ENCODE measurements around the gene L3MBTL2. TPM values are rescaled to one million over a fixed set of nuclear protein-coding genes. Genes with fewer than 3 reads are reported as not detected.

The L3MBTL2 gene
- total RNA-seq, 1 experiment from 2014 or later = 25.6 TPM

DNA sequence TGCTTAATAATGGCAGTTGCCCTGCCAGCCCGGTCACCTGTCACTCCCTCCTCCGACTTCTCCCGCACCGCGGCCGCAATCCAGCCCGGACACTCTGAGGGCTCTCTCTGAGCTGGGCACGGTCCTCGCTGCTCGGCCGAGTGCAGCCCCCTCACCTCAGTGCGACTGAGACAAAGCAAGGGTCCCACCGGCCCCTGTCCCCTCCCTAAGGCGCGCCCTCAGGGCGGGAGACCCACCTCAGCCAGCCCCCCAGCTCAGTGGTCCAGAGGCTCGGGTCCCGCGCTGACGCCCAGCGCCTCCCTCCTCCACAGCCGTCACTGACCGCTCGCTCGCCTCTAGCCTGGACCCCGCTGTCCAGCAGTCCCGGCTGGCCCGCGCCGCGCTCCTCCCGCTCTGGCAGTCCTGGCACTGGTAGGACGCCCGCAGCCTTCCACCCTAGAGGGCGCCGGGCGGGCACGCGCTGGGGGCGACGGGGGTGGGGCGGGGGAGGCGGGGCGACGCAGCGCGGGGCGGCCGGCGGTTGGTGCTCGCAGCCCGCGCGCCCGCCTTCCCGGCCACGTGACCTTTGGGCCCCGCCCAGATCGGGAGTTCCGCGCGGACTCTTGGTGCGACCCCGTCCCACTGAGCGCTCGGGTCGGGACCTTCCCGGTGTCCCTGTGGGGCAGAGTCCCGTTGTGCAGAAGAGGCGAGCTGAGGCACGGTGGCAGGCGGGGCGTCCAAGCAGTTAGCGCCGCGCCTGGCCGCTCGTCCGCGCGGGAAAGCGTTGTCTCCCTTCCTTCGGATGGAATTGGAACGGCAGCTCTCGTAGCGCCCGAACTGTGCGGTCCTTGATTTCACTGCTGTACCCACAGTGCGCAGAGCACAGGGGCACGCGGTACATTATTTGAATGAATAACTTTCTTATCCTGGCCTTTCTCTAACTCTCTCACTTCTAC is 7.8 kb upstream of the L3MBTL2 start:
- peak overlapping the region; percentile 81 for H3K4me3 Mint-ChIP-seq
- ATAC-seq (peak; percentile 90), DNase-seq (ENCODE audit: low spot score) (peak; percentile 86)
- no peaks in the 10 kb centered on the region for H3K36me3 Mint-ChIP-seq
- TF ChIP-seq, protein P1, sequence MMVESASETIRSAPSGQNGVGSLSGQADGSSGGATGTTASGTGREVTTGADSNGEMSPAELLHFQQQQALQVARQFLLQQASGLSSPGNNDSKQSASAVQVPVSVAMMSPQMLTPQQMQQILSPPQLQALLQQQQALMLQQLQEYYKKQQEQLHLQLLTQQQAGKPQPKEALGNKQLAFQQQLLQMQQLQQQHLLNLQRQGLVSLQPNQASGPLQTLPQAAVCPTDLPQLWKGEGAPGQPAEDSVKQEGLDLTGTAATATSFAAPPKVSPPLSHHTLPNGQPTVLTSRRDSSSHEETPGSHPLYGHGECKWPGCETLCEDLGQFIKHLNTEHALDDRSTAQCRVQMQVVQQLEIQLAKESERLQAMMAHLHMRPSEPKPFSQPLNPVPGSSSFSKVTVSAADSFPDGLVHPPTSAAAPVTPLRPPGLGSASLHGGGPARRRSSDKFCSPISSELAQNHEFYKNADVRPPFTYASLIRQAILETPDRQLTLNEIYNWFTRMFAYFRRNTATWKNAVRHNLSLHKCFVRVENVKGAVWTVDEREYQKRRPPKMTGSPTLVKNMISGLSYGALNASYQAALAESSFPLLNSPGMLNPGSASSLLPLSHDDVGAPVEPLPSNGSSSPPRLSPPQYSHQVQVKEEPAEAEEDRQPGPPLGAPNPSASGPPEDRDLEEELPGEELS (CRISPR knock-in tag; IDR thresholded peaks at IDR 0.05) = 0 out of 2 replicates have a peak, but pooled peaks have one; percentile 24
- TF ChIP-seq ATF1 (CRISPR knock-in tag; IDR thresholded peaks at IDR 0.05) = peak; percentile 61; the same call in 1 of the 2 replicates
- TF ChIP-seq ZNF671 (CRISPR knock-in tag; IDR thresholded peaks at IDR 0.05) = no peak
- TF ChIP-seq, protein P2, sequence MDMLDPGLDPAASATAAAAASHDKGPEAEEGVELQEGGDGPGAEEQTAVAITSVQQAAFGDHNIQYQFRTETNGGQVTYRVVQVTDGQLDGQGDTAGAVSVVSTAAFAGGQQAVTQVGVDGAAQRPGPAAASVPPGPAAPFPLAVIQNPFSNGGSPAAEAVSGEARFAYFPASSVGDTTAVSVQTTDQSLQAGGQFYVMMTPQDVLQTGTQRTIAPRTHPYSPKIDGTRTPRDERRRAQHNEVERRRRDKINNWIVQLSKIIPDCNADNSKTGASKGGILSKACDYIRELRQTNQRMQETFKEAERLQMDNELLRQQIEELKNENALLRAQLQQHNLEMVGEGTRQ (CRISPR knock-in tag; IDR thresholded peaks at IDR 0.05) = peak; percentile 96
- TF ChIP-seq ZNF232 (CRISPR knock-in tag; IDR thresholded peaks at IDR 0.05) = peak; percentile 31; the same call in 1 of the 2 replicates
- TF ChIP-seq CREB1 (CRISPR knock-in tag; IDR thresholded peaks at IDR 0.05) = no peak
- TF ChIP-seq, protein P3, sequence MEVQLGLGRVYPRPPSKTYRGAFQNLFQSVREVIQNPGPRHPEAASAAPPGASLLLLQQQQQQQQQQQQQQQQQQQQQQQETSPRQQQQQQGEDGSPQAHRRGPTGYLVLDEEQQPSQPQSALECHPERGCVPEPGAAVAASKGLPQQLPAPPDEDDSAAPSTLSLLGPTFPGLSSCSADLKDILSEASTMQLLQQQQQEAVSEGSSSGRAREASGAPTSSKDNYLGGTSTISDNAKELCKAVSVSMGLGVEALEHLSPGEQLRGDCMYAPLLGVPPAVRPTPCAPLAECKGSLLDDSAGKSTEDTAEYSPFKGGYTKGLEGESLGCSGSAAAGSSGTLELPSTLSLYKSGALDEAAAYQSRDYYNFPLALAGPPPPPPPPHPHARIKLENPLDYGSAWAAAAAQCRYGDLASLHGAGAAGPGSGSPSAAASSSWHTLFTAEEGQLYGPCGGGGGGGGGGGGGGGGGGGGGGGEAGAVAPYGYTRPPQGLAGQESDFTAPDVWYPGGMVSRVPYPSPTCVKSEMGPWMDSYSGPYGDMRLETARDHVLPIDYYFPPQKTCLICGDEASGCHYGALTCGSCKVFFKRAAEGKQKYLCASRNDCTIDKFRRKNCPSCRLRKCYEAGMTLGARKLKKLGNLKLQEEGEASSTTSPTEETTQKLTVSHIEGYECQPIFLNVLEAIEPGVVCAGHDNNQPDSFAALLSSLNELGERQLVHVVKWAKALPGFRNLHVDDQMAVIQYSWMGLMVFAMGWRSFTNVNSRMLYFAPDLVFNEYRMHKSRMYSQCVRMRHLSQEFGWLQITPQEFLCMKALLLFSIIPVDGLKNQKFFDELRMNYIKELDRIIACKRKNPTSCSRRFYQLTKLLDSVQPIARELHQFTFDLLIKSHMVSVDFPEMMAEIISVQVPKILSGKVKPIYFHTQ (CRISPR knock-in tag; IDR thresholded peaks at IDR 0.05) = no peak
- peak; percentile 28; the same call in 1 of the 2 replicates for TF ChIP-seq FOXP1 (CRISPR knock-in tag; IDR thresholded peaks at IDR 0.05; ENCODE audit: borderline replicate concordance)
- peak; percentile 88 for TF ChIP-seq SP1 (CRISPR knock-in tag; conservative IDR thresholded peaks at IDR 0.05)
- 0 out of 2 replicates have a peak, but pooled peaks have one; percentile 27 for TF ChIP-seq JUN (CRISPR knock-in tag; IDR thresholded peaks at IDR 0.05)
- TF ChIP-seq, protein P4, sequence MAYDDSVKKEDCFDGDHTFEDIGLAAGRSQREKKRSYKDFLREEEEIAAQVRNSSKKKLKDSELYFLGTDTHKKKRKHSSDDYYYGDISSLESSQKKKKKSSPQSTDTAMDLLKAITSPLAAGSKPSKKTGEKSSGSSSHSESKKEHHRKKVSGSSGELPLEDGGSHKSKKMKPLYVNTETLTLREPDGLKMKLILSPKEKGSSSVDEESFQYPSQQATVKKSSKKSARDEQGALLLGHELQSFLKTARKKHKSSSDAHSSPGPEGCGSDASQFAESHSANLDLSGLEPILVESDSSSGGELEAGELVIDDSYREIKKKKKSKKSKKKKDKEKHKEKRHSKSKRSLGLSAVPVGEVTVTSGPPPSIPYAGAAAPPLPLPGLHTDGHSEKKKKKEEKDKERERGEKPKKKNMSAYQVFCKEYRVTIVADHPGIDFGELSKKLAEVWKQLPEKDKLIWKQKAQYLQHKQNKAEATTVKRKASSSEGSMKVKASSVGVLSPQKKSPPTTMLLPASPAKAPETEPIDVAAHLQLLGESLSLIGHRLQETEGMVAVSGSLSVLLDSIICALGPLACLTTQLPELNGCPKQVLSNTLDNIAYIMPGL (CRISPR knock-in tag; IDR thresholded peaks at IDR 0.05) = 0 out of 2 replicates have a peak, but pooled peaks have one; percentile 21
- TF ChIP-seq NFE2L1 (CRISPR knock-in tag; IDR thresholded peaks at IDR 0.05) = 0 out of 2 replicates have a peak, but pooled peaks have one; percentile 28
- TF ChIP-seq, protein P5, sequence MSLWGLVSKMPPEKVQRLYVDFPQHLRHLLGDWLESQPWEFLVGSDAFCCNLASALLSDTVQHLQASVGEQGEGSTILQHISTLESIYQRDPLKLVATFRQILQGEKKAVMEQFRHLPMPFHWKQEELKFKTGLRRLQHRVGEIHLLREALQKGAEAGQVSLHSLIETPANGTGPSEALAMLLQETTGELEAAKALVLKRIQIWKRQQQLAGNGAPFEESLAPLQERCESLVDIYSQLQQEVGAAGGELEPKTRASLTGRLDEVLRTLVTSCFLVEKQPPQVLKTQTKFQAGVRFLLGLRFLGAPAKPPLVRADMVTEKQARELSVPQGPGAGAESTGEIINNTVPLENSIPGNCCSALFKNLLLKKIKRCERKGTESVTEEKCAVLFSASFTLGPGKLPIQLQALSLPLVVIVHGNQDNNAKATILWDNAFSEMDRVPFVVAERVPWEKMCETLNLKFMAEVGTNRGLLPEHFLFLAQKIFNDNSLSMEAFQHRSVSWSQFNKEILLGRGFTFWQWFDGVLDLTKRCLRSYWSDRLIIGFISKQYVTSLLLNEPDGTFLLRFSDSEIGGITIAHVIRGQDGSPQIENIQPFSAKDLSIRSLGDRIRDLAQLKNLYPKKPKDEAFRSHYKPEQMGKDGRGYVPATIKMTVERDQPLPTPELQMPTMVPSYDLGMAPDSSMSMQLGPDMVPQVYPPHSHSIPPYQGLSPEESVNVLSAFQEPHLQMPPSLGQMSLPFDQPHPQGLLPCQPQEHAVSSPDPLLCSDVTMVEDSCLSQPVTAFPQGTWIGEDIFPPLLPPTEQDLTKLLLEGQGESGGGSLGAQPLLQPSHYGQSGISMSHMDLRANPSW (CRISPR knock-in tag; conservative IDR thresholded peaks at IDR 0.05; ENCODE audit: low read depth) = no peak
- no peak for TF ChIP-seq NR2C2 (CRISPR knock-in tag; IDR thresholded peaks at IDR 0.05)
- TF ChIP-seq, protein P6, sequence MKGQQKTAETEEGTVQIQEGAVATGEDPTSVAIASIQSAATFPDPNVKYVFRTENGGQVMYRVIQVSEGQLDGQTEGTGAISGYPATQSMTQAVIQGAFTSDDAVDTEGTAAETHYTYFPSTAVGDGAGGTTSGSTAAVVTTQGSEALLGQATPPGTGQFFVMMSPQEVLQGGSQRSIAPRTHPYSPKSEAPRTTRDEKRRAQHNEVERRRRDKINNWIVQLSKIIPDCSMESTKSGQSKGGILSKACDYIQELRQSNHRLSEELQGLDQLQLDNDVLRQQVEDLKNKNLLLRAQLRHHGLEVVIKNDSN (CRISPR knock-in tag; IDR thresholded peaks at IDR 0.05) = peak; percentile 93
- peak; percentile 25; the same call in 1 of the 2 replicates for TF ChIP-seq TP53 (CRISPR knock-in tag; IDR thresholded peaks at IDR 0.05)
- TF ChIP-seq ZBTB21 (CRISPR knock-in tag; IDR thresholded peaks at IDR 0.05; ENCODE audit: borderline replicate concordance) = peak; percentile 14; the same call in 1 of the 2 replicates
- peak; percentile 51; the same call in 1 of the 2 replicates for TF ChIP-seq ETV6 (CRISPR knock-in tag; IDR thresholded peaks at IDR 0.05)
- no peaks in the 10 kb centered on the region for H3K9me3 Mint-ChIP-seq
- ChIA-PET POLR2A (interaction anchor here (0.8 to 1.1 kb wide), 3 partner anchors 13 to 89 kb away, joined by 3 to 5 read pairs (median 3); partner anchors contain the start of gene RANGAP1), CTCF (interaction anchor here (0.5 to 4.5 kb wide), 7 partner anchors 16 to 298 kb away, joined by 3 to 50 read pairs (median 3); no protein-coding TSS in a partner anchor)
- peaks cover 59% of the 10 kb centered on the region for H3K27me3 Mint-ChIP-seq (ENCODE audit: low read depth)
- H3K27ac Mint-ChIP-seq = no peak overlapping the region
- H3K4me1 Mint-ChIP-seq = peaks cover 9% of the 10 kb centered on the region
